SK-N-SH (cell line): Measurements from ENCODE around the gene GABRG3.

ENCODE experiments used
- GABPA ChIP-seq: IDR thresholded peaks from 2 replicates; pipeline ENCODE4 v1.4.0; 2012; ENCODE audit warnings: low read depth, mild to moderate bottlenecking
- MXI1 ChIP-seq: IDR thresholded peaks from 2 replicates; pipeline ENCODE4 v1.6.1; 2012; ENCODE audit warnings: mild to moderate bottlenecking, low read depth, low read length, improper control_type of control experiment
- POLR2AphosphoS5 ChIP-seq: IDR thresholded peaks from 2 replicates; pipeline ENCODE4 v1.6.1; 2012; ENCODE audit warnings: low read depth, low read length
- SIN3A ChIP-seq: IDR thresholded peaks from 2 replicates; pipeline ENCODE4 v1.6.1; 2012; ENCODE audit warnings: low read depth, mild to moderate bottlenecking, low read length, moderate library complexity, borderline replicate concordance
- TF ChIP-seq, protein P1 (sequence below): IDR thresholded peaks from 2 replicates; pipeline ENCODE4; 2012
- TF ChIP-seq, protein P2 (sequence below): fragments of 200-600 bp; sonication (generic); IDR thresholded peaks from 2 replicates; pipeline ENCODE4 v1.6.1; 2017; ENCODE audit warnings: antibody characterized with exemption, mild to moderate bottlenecking, moderate library complexity

DNA sequence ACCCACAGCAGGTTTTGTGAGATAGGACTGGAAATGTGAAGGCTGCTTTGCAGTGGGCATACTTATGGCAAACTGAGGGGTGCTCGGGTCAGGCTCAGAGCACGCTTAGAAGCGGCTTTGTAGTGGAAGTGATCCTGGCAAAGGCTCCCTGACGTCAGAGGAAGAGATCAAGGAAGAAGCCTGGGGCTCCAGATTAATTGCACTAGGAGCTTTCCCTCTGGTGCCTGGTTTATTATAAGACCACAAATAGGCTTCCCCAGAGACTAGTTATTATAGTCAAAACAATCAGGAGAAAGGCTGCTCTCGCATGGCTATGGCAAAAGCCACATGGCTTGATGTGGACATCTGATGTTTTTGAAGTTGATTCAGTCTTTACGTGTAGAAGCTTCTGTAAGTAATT is 515.1 kb downstream of the GABRG3 start:
- TF ChIP-seq GABPA (no peak), POLR2AphosphoS5 (no peak), MXI1 (no peak), SIN3A (no peak)
- TF ChIP-seq, protein P1, sequence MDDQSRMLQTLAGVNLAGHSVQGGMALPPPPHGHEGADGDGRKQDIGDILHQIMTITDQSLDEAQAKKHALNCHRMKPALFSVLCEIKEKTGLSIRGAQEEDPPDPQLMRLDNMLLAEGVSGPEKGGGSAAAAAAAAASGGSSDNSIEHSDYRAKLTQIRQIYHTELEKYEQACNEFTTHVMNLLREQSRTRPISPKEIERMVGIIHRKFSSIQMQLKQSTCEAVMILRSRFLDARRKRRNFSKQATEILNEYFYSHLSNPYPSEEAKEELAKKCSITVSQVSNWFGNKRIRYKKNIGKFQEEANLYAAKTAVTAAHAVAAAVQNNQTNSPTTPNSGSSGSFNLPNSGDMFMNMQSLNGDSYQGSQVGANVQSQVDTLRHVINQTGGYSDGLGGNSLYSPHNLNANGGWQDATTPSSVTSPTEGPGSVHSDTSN, result no peak
- TF ChIP-seq, protein P2, sequence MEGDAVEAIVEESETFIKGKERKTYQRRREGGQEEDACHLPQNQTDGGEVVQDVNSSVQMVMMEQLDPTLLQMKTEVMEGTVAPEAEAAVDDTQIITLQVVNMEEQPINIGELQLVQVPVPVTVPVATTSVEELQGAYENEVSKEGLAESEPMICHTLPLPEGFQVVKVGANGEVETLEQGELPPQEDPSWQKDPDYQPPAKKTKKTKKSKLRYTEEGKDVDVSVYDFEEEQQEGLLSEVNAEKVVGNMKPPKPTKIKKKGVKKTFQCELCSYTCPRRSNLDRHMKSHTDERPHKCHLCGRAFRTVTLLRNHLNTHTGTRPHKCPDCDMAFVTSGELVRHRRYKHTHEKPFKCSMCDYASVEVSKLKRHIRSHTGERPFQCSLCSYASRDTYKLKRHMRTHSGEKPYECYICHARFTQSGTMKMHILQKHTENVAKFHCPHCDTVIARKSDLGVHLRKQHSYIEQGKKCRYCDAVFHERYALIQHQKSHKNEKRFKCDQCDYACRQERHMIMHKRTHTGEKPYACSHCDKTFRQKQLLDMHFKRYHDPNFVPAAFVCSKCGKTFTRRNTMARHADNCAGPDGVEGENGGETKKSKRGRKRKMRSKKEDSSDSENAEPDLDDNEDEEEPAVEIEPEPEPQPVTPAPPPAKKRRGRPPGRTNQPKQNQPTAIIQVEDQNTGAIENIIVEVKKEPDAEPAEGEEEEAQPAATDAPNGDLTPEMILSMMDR, result no peak
